ENCODE measurements around the gene TCP11L1. TPM values are rescaled to one million over a fixed set of nuclear protein-coding genes. Genes with fewer than 3 reads are reported as not detected.

Gene TCP11L1
- total RNA-seq, 3 donors from 2014 or later (not counting 1 experiment from before 2014, with no cell fraction given), result 20.7 to 24.5 (median 22.7) TPM

DNA sequence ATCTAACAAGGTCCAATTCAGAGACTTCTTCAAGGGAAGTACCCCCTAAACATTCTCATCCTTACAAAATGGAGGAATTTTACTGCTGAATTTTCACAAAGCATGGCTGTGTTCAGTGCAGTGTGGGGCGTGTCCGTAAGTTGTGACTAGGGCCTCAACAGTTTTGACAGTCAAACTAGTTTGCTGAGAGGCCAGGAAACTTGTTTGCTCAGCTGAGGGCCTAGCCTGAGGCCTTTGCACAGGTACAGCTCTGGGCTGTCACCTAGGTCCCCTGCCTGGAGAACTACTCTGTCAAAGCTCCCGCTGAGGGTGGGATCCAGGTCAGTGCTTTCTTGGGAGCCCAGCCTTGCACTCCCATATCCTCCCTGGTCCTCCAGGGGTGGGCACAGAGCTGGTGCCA, 27.9 kb downstream of the TCP11L1 start:
- WGBS (ENCODE audit: insufficient coverage), result 93% methylated on average over 3 of the region's 3 CpGs
- Histone ChIP-seq H3K4me3 (ENCODE audit: low read length) (no peak overlapping the region), H3K36me3 (ENCODE audit: control insufficient read depth, insufficient read depth, low read length) (peaks cover 34% of the 10 kb centered on the region), H3K4me1 (ENCODE audit: control insufficient read depth, insufficient read depth, low read length) (peaks cover 20% of the 10 kb centered on the region), H3K27ac (ENCODE audit: low read length) (no peak overlapping the region), H3K9me3 (ENCODE audit: control insufficient read depth, insufficient read depth, low read length) (no peaks in the 10 kb centered on the region), H3K27me3 (ENCODE audit: control insufficient read depth, insufficient read depth, low read length) (no peaks in the 10 kb centered on the region)
- Mint-ChIP-seq H3K4me3 (no peak overlapping the region), H3K4me1 (peaks cover 21 to 24% of the 10 kb centered on the region in 2 donors), H3K27ac (no peak overlapping the region), H3K27me3 (ENCODE audit: low read depth in 2 of 2) (no peaks in the 10 kb centered on the region), H3K9me3 (no peaks in the 10 kb centered on the region), H3K36me3 (peaks cover under 1% of the 10 kb centered on the region)
- no peak for DNase-seq
- TF ChIP-seq, protein P1, sequence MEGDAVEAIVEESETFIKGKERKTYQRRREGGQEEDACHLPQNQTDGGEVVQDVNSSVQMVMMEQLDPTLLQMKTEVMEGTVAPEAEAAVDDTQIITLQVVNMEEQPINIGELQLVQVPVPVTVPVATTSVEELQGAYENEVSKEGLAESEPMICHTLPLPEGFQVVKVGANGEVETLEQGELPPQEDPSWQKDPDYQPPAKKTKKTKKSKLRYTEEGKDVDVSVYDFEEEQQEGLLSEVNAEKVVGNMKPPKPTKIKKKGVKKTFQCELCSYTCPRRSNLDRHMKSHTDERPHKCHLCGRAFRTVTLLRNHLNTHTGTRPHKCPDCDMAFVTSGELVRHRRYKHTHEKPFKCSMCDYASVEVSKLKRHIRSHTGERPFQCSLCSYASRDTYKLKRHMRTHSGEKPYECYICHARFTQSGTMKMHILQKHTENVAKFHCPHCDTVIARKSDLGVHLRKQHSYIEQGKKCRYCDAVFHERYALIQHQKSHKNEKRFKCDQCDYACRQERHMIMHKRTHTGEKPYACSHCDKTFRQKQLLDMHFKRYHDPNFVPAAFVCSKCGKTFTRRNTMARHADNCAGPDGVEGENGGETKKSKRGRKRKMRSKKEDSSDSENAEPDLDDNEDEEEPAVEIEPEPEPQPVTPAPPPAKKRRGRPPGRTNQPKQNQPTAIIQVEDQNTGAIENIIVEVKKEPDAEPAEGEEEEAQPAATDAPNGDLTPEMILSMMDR (IDR thresholded peaks at IDR 0.05), result no peak
- ATAC-seq, result no peak
- intact Hi-C loops (cut with micrococcal nuclease), result no loop called here

DNA sequence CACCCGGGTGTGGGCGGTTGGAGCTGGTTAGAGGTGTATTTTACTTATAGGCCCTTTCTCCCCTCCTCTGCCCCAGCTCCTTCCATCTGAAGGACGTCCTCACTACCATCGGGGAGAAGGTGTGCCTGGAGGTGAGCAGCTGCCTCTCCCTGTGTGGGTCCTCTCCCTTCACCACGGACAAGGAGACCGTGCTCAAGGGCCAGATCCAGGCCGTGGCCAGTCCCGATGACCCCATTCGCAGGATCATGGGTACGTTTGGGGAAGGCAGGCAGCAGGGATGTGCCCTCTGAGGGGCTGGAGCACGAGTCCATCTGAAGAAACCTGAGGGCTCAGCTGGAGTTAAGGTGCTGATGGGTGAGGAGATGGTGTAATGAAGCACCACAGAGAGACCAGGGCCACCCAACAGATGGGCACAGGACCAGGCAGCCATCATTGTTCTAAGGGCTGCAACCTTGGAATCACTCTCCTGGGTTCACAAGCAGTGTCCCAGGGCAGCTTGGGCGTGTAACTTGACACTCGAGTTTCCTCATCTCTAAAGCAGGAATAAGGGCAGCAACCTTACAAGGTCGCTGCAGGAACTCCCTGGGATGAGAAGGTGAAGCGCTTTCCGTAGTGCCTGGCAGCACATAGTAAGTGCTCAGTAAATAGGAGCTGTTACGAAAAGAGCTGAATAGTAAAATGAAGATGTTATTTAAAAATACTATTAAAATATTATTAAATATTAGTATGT, 29.4 kb downstream of the TCP11L1 start:
- peaks cover 42% of the 10 kb centered on the region for H3K36me3 ChIP-seq (ENCODE audit: control insufficient read depth, insufficient read depth, low read length)

DNA sequence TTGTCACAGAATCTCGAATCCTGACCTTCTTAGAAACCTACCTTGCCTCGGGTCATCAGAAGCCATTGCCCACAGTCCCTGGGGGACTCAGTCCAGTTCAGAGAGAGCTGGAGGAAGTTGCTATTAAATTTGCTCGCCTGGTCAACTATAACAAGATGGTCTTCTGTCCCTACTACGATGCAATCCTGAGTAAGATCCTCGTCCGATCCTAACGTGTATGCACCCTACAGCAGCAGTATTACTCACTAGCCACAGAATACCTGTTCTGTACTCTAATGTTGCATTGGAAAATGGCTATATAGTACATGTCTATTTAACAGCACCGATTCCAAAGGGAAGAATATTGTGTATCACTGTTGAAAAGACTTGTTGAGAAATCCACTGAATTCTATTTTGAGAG, 33.1 kb downstream of the TCP11L1 start:
- no peaks in the 10 kb centered on the region for H3K27me3 Mint-ChIP-seq (ENCODE audit: low read depth in 2 of 2)
- H3K4me1 Mint-ChIP-seq, result no peaks in the 10 kb centered on the region
- Histone ChIP-seq H3K4me3 (ENCODE audit: low read length) (no peak overlapping the region), H3K27ac (ENCODE audit: low read length) (no peak overlapping the region), H3K27me3 (ENCODE audit: control insufficient read depth, insufficient read depth, low read length) (no peaks in the 10 kb centered on the region), H3K4me1 (ENCODE audit: control insufficient read depth, insufficient read depth, low read length) (no peaks in the 10 kb centered on the region), H3K9me3 (ENCODE audit: control insufficient read depth, insufficient read depth, low read length) (no peaks in the 10 kb centered on the region), H3K36me3 (ENCODE audit: control insufficient read depth, insufficient read depth, low read length) (peaks cover 55% of the 10 kb centered on the region)
- H3K4me3 Mint-ChIP-seq, result no peak overlapping the region
- 96% methylated on average over 8 of the region's 8 CpGs for WGBS (ENCODE audit: insufficient coverage)
- TF ChIP-seq, protein P1 (IDR thresholded peaks at IDR 0.05), result no peak
- H3K27ac Mint-ChIP-seq, result no peak overlapping the region
- H3K36me3 Mint-ChIP-seq, result peaks cover 25% of the 10 kb centered on the region
- no peak for ATAC-seq
- no peaks in the 10 kb centered on the region for H3K9me3 Mint-ChIP-seq
- intact Hi-C loops (cut with micrococcal nuclease), result no loop called here
- no peak for DNase-seq

More for the DNA sequence above, 29.4 kb downstream of the TCP11L1 start:
- DNase-seq (no peak), ATAC-seq (no peak)
- Mint-ChIP-seq H3K4me3 (no peak overlapping the region), H3K4me1 (peaks cover 13 to 16% of the 10 kb centered on the region in 2 donors), H3K9me3 (no peaks in the 10 kb centered on the region), H3K36me3 (peaks cover 13% of the 10 kb centered on the region), H3K27ac (no peak overlapping the region), H3K27me3 (ENCODE audit: low read depth in 2 of 2) (no peaks in the 10 kb centered on the region)
- TF ChIP-seq, protein P1 (IDR thresholded peaks at IDR 0.05), result no peak
- Histone ChIP-seq H3K9me3 (ENCODE audit: control insufficient read depth, insufficient read depth, low read length) (no peaks in the 10 kb centered on the region), H3K4me3 (ENCODE audit: low read length) (no peak overlapping the region), H3K4me1 (ENCODE audit: control insufficient read depth, insufficient read depth, low read length) (peaks cover 16% of the 10 kb centered on the region), H3K27ac (ENCODE audit: low read length) (no peak overlapping the region), H3K27me3 (ENCODE audit: control insufficient read depth, insufficient read depth, low read length) (no peaks in the 10 kb centered on the region)
- intact Hi-C loops (cut with micrococcal nuclease), result no loop called here
- 98% methylated on average over 14 of the region's 17 CpGs for WGBS (ENCODE audit: insufficient coverage)

DNA sequence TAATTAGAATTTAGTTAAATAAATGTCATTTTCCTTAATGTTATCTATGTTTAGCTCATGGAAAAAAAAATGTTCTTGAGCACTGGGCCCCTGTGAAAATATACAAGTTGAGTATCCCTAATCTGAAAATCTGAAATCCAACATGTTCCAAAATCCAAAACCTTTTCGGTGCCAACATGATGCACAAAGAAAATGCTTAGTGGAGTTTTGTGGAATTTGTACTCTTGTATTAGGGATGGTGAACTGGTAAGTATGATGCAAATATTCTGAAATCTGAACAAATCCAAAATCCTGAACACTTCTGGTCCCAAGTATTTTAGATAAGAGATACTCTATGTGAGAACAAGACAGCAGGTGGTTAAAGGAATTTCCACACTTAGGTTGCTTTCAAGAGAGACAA, 44.5 kb downstream of the TCP11L1 start:
- peak overlapping the region in 1 of 2 donors; percentile 64 for H3K27ac Mint-ChIP-seq
- no peaks in the 10 kb centered on the region for H3K9me3 ChIP-seq (ENCODE audit: control insufficient read depth, insufficient read depth, low read length)
- no peaks in the 10 kb centered on the region for H3K4me1 Mint-ChIP-seq
- intact Hi-C loops (cut with micrococcal nuclease), result no loop called here
- no peak overlapping the region for H3K27ac ChIP-seq (ENCODE audit: low read length)
- no peaks in the 10 kb centered on the region for H3K4me1 ChIP-seq (ENCODE audit: control insufficient read depth, insufficient read depth, low read length)
- WGBS (ENCODE audit: insufficient coverage), result no CpG with 5 or more reads among the region's 1 CpG
- H3K36me3 Mint-ChIP-seq, result peaks cover 10% of the 10 kb centered on the region
- H3K4me3 Mint-ChIP-seq, result no peak overlapping the region
- H3K27me3 Mint-ChIP-seq (ENCODE audit: low read depth in 2 of 2), result no peaks in the 10 kb centered on the region
- H3K9me3 Mint-ChIP-seq, result no peaks in the 10 kb centered on the region
- ATAC-seq (no peak), DNase-seq (no peak)
- TF ChIP-seq, protein P1 (IDR thresholded peaks at IDR 0.05), result no peak
- peaks cover 30% of the 10 kb centered on the region for H3K36me3 ChIP-seq (ENCODE audit: control insufficient read depth, insufficient read depth, low read length)
- no peaks in the 10 kb centered on the region for H3K27me3 ChIP-seq (ENCODE audit: control insufficient read depth, insufficient read depth, low read length)
- no peak overlapping the region for H3K4me3 ChIP-seq (ENCODE audit: low read length)

All from natural killer cell (primary cell).